ENCODE results near the gene STK32B. TPM values are rescaled to one million over a fixed set of nuclear protein-coding genes. Genes with fewer than 3 reads are reported as not detected.

STK32B gene
- total and polyA plus RNA-seq, 2 experiments from 2014 or later = 0.71 to 2.3 TPM

DNA sequence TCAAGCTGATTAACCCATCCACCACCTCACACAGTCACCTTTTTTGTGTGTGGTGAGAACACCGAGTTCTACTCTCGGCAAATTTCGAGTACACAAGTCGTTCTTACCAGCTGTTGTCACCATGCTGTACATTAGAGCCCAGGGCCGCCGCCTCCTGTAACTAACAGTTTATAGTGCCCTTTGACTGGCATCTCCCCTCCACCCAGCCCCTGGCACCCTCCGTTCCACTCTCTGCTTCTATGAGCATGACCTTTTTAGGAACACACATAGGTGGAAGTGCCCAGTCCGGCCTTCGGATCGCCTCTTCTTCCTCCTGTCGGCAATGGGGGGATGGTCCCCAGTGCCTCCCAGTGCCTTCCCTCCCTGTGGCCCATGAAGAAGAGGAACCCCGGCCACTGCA, 141.4 kb downstream of the STK32B start:
- peaks cover 5% of the 10 kb centered on the region; the same call in 2 of the 3 replicates for H3K4me1 Mint-ChIP-seq
- Histone ChIP-seq H3F3A (replicated peaks; ENCODE audit: low read depth) (no peaks in the 10 kb centered on the region), H4K20me1 (replicated peaks; ENCODE audit: insufficient read depth) (no peaks in the 10 kb centered on the region), H3K4me2 (no peak overlapping the region), H3K9me2 (ENCODE audit: insufficient read depth) (0 out of 2 replicates have a peak, but pooled peaks cover 6% of the 10 kb centered on the region), H2AFZ (no peak overlapping the region), H3K4me1 (ENCODE audit: insufficient read depth) (no peaks in the 10 kb centered on the region), H3K27me3 (ENCODE audit: insufficient read depth) (no peaks in the 10 kb centered on the region), H3K27ac (ENCODE audit: low read depth) (no peak overlapping the region), H3K79me2 (replicated peaks; ENCODE audit: insufficient read depth) (no peaks in the 10 kb centered on the region), H3K36me3 (ENCODE audit: insufficient read depth) (no peaks in the 10 kb centered on the region), H3K4me3 (no peak overlapping the region)
- DNase-seq (ENCODE audit: low spot score) (no peak), ATAC-seq (no peak)
- no peaks in the 10 kb centered on the region for H3K9me3 Mint-ChIP-seq
- TF ChIP-seq STAT1 (IDR thresholded peaks at IDR 0.05; ENCODE audit: unreplicated experiment) (no peak), ZNF331 (CRISPR knock-in tag; IDR thresholded peaks at IDR 0.05; ENCODE audit: low read depth) (no peak), JUNB (IDR thresholded peaks at IDR 0.05; ENCODE audit: unreplicated experiment) (no peak), CREB1 (CRISPR knock-in tag; IDR thresholded peaks at IDR 0.05; ENCODE audit: low read depth) (no peak), EZH2phosphoT487 (IDR thresholded peaks at IDR 0.05; ENCODE audit: unreplicated experiment) (no peak), POLR2AphosphoS5 (IDR thresholded peaks at IDR 0.05; ENCODE audit: low read depth) (no peak), EZH2 (IDR thresholded peaks at IDR 0.05; ENCODE audit: low read depth, unreplicated experiment) (no peak), NANOG (IDR thresholded peaks at IDR 0.05; ENCODE audit: borderline replicate concordance) (no peak), ZNF114 (CRISPR knock-in tag; IDR thresholded peaks at IDR 0.05) (no peak)
- TF ChIP-seq, protein P1, sequence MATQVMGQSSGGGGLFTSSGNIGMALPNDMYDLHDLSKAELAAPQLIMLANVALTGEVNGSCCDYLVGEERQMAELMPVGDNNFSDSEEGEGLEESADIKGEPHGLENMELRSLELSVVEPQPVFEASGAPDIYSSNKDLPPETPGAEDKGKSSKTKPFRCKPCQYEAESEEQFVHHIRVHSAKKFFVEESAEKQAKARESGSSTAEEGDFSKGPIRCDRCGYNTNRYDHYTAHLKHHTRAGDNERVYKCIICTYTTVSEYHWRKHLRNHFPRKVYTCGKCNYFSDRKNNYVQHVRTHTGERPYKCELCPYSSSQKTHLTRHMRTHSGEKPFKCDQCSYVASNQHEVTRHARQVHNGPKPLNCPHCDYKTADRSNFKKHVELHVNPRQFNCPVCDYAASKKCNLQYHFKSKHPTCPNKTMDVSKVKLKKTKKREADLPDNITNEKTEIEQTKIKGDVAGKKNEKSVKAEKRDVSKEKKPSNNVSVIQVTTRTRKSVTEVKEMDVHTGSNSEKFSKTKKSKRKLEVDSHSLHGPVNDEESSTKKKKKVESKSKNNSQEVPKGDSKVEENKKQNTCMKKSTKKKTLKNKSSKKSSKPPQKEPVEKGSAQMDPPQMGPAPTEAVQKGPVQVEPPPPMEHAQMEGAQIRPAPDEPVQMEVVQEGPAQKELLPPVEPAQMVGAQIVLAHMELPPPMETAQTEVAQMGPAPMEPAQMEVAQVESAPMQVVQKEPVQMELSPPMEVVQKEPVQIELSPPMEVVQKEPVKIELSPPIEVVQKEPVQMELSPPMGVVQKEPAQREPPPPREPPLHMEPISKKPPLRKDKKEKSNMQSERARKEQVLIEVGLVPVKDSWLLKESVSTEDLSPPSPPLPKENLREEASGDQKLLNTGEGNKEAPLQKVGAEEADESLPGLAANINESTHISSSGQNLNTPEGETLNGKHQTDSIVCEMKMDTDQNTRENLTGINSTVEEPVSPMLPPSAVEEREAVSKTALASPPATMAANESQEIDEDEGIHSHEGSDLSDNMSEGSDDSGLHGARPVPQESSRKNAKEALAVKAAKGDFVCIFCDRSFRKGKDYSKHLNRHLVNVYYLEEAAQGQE (IDR thresholded peaks at IDR 0.05; ENCODE audit: unreplicated experiment) = no peak
- TF ChIP-seq, protein P2, sequence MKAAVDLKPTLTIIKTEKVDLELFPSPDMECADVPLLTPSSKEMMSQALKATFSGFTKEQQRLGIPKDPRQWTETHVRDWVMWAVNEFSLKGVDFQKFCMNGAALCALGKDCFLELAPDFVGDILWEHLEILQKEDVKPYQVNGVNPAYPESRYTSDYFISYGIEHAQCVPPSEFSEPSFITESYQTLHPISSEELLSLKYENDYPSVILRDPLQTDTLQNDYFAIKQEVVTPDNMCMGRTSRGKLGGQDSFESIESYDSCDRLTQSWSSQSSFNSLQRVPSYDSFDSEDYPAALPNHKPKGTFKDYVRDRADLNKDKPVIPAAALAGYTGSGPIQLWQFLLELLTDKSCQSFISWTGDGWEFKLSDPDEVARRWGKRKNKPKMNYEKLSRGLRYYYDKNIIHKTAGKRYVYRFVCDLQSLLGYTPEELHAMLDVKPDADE (IDR thresholded peaks at IDR 0.05) = no peak
- TF ChIP-seq, protein P3, sequence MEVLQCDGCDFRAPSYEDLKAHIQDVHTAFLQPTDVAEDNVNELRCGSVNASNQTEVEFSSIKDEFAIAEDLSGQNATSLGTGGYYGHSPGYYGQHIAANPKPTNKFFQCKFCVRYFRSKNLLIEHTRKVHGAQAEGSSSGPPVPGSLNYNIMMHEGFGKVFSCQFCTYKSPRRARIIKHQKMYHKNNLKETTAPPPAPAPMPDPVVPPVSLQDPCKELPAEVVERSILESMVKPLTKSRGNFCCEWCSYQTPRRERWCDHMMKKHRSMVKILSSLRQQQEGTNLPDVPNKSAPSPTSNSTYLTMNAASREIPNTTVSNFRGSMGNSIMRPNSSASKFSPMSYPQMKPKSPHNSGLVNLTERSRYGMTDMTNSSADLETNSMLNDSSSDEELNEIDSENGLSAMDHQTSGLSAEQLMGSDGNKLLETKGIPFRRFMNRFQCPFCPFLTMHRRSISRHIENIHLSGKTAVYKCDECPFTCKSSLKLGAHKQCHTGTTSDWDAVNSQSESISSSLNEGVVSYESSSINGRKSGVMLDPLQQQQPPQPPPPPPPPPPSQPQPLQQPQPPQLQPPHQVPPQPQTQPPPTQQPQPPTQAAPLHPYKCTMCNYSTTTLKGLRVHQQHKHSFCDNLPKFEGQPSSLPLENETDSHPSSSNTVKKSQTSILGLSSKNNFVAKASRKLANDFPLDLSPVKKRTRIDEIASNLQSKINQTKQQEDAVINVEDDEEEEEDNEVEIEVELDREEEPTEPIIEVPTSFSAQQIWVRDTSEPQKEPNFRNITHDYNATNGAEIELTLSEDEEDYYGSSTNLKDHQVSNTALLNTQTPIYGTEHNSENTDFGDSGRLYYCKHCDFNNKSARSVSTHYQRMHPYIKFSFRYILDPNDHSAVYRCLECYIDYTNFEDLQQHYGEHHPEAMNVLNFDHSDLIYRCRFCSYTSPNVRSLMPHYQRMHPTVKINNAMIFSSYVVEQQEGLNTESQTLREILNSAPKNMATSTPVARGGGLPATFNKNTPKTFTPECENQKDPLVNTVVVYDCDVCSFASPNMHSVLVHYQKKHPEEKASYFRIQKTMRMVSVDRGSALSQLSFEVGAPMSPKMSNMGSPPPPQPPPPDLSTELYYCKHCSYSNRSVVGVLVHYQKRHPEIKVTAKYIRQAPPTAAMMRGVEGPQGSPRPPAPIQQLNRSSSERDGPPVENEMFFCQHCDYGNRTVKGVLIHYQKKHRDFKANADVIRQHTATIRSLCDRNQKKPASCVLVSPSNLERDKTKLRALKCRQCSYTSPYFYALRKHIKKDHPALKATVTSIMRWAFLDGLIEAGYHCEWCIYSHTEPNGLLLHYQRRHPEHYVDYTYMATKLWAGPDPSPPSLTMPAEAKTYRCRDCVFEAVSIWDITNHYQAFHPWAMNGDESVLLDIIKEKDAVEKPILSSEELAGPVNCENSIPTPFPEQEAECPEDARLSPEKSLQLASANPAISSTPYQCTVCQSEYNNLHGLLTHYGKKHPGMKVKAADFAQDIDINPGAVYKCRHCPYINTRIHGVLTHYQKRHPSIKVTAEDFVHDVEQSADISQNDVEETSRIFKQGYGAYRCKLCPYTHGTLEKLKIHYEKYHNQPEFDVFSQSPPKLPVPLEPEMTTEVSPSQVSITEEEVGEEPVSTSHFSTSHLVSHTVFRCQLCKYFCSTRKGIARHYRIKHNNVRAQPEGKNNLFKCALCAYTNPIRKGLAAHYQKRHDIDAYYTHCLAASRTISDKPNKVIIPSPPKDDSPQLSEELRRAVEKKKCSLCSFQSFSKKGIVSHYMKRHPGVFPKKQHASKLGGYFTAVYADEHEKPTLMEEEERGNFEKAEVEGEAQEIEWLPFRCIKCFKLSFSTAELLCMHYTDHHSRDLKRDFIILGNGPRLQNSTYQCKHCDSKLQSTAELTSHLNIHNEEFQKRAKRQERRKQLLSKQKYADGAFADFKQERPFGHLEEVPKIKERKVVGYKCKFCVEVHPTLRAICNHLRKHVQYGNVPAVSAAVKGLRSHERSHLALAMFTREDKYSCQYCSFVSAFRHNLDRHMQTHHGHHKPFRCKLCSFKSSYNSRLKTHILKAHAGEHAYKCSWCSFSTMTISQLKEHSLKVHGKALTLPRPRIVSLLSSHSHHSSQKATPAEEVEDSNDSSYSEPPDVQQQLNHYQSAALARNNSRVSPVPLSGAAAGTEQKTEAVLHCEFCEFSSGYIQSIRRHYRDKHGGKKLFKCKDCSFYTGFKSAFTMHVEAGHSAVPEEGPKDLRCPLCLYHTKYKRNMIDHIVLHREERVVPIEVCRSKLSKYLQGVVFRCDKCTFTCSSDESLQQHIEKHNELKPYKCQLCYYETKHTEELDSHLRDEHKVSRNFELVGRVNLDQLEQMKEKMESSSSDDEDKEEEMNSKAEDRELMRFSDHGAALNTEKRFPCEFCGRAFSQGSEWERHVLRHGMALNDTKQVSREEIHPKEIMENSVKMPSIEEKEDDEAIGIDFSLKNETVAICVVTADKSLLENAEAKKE (CRISPR knock-in tag; IDR thresholded peaks at IDR 0.05) = no peak
- TF ChIP-seq, protein P4, sequence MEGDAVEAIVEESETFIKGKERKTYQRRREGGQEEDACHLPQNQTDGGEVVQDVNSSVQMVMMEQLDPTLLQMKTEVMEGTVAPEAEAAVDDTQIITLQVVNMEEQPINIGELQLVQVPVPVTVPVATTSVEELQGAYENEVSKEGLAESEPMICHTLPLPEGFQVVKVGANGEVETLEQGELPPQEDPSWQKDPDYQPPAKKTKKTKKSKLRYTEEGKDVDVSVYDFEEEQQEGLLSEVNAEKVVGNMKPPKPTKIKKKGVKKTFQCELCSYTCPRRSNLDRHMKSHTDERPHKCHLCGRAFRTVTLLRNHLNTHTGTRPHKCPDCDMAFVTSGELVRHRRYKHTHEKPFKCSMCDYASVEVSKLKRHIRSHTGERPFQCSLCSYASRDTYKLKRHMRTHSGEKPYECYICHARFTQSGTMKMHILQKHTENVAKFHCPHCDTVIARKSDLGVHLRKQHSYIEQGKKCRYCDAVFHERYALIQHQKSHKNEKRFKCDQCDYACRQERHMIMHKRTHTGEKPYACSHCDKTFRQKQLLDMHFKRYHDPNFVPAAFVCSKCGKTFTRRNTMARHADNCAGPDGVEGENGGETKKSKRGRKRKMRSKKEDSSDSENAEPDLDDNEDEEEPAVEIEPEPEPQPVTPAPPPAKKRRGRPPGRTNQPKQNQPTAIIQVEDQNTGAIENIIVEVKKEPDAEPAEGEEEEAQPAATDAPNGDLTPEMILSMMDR (conservative IDR thresholded peaks at IDR 0.05; ENCODE audit: low read depth in 2 of 2) = no peak
- no peaks in the 10 kb centered on the region for H3K36me3 Mint-ChIP-seq (ENCODE audit: low read depth)
- no peak overlapping the region for H3K27ac Mint-ChIP-seq
- H3K27me3 Mint-ChIP-seq (ENCODE audit: insufficient read depth, low read depth, poor library complexity) = peaks cover 6% of the 10 kb centered on the region
- H3K4me3 Mint-ChIP-seq = no peak overlapping the region
